Loucy (cell line): ENCODE results near the gene CEP41.
"Not testable (repeated sequence)": the region's sequence is repeated elsewhere in the genome, so short reads cannot be mapped to it uniquely, and the experiment has no call there.

Source experiments
- H2AFZ ChIP-seq: fragments of 200-600 bp; sonication (generic); 2 replicates; pipeline ENCODE4 v1.6.0; 2016; ENCODE audit warnings: antibody characterized with exemption, mild to moderate bottlenecking, low read length, moderate library complexity
- H3F3A ChIP-seq: fragments of 200-600 bp; 2 replicates; pipeline ENCODE4 v1.6.0; 2016; ENCODE audit warnings: antibody characterized with exemption, low read depth, mild to moderate bottlenecking
- H3K27me3 ChIP-seq: fragments of 200-600 bp; sonication (generic); 2 replicates; pipeline ENCODE4 v1.6.1; 2014; ENCODE audit warnings: low read length, mild to moderate bottlenecking; ENCODE audit not compliant: insufficient read depth, poor library complexity, severe bottlenecking
- H3K36me3 ChIP-seq: fragments of 200-600 bp; sonication (generic); 2 replicates; pipeline ENCODE4 v1.6.1; 2016; ENCODE audit warnings: low read length; ENCODE audit not compliant: insufficient read depth
- H3K4me1 ChIP-seq: fragments of 200-600 bp; sonication (generic); 2 replicates; pipeline ENCODE4 v1.5.1; 2014; ENCODE audit warnings: low read length, mild to moderate bottlenecking; ENCODE audit not compliant: insufficient read depth, poor library complexity, severe bottlenecking
- H3K4me2 ChIP-seq: fragments of 200-600 bp; sonication (generic); 2 replicates; pipeline ENCODE4 v1.6.0; 2014; ENCODE audit warnings: antibody characterized with exemption, low read length, low read depth, mild to moderate bottlenecking; ENCODE audit not compliant: poor library complexity, severe bottlenecking
- H3K4me3 ChIP-seq: fragments of 200-600 bp; sonication (generic); 2 replicates; pipeline ENCODE4 v1.5.1; 2014; ENCODE audit warnings: low read length, mild to moderate bottlenecking, mixed read lengths; ENCODE audit not compliant: poor library complexity, severe bottlenecking
- H3K79me2 ChIP-seq: fragments of 200-600 bp; sonication (generic); 2 replicates; pipeline ENCODE4 v1.6.1; 2014; ENCODE audit warnings: low read length; ENCODE audit not compliant: insufficient read depth
- H3K9ac ChIP-seq: fragments of 200-600 bp; sonication (generic); 2 replicates; pipeline ENCODE4 v1.6.0; 2014; ENCODE audit warnings: mild to moderate bottlenecking, low read depth, low read length, moderate library complexity; ENCODE audit not compliant: poor library complexity, severe bottlenecking
- H3K9me2 ChIP-seq: fragments of 200-600 bp; sonication (generic); replicated peaks from 2 replicates; pipeline ENCODE4 v1.6.1; 2016; ENCODE audit warnings: low read depth, low read length, mixed read lengths
- H3K9me3 ChIP-seq: fragments of 200-600 bp; sonication (generic); 2 replicates; pipeline ENCODE4 v1.6.1; 2014; ENCODE audit warnings: mild to moderate bottlenecking, antibody characterized with exemption, low read length, low read depth; ENCODE audit not compliant: insufficient read depth
- H4K20me1 ChIP-seq: fragments of 200-600 bp; sonication (generic); 2 replicates; pipeline ENCODE4 v1.6.0; 2014; ENCODE audit warnings: antibody characterized with exemption, low read length, mild to moderate bottlenecking; ENCODE audit not compliant: insufficient read depth, poor library complexity, severe bottlenecking
- CTCF ChIP-seq: fragments of 200-600 bp; sonication (generic); conservative IDR thresholded peaks from 2 replicates; pipeline ENCODE4 v1.5.1; 2014; ENCODE audit warnings: mild to moderate bottlenecking, antibody characterized with exemption, low read length
- EZH2phosphoT487 ChIP-seq: fragments of 200-600 bp; IDR thresholded peaks from 2 replicates; pipeline ENCODE4 v1.6.1; 2018; ENCODE audit warnings: antibody characterized with exemption, mild to moderate bottlenecking, moderate library complexity, borderline replicate concordance

The CEP41 gene

GRCh38 chr7:130379019-130379418 is 61.8 kb downstream of the CEP41 start:
- H3K4me2 ChIP-seq = no peak overlapping the region
- H3K79me2 ChIP-seq = no peaks in the 10 kb centered on the region
- H3K4me1 ChIP-seq = no peaks in the 10 kb centered on the region
- no peaks in the 10 kb centered on the region for H3K36me3 ChIP-seq
- H3K27me3 ChIP-seq = no peaks in the 10 kb centered on the region
- TF ChIP-seq CTCF = no peak
- TF ChIP-seq EZH2phosphoT487 = no peak
- peaks cover 9% of the 10 kb centered on the region; the same call in 1 of the 2 replicates for H3K9me3 ChIP-seq
- no peak overlapping the region for H2AFZ ChIP-seq
- no peak overlapping the region for H3K4me3 ChIP-seq
- H4K20me1 ChIP-seq = no peaks in the 10 kb centered on the region
- H3K9me2 ChIP-seq = no peaks in the 10 kb centered on the region
- no peaks in the 10 kb centered on the region for H3F3A ChIP-seq
- H3K9ac ChIP-seq = no peak overlapping the region

GRCh38 chr7:130377178-130377577 is 63.6 kb downstream of the CEP41 start:
- Histone ChIP-seq H3K9me2 (no peaks in the 10 kb centered on the region), H4K20me1 (no peaks in the 10 kb centered on the region), H3K27me3 (no peaks in the 10 kb centered on the region), H3K9me3 (peaks cover 9% of the 10 kb centered on the region; the same call in 1 of the 2 replicates), H3K9ac (no peak overlapping the region), H3K4me2 (no peak overlapping the region), H2AFZ (no peak overlapping the region), H3K4me1 (no peaks in the 10 kb centered on the region), H3F3A (no peaks in the 10 kb centered on the region), H3K4me3 (no peak overlapping the region), H3K36me3 (no peaks in the 10 kb centered on the region), H3K79me2 (no peaks in the 10 kb centered on the region)
- TF ChIP-seq EZH2phosphoT487 = no peak
- no peak for TF ChIP-seq CTCF

GRCh38 chr7:130376461-130376860 is 64.4 kb downstream of the CEP41 start:
- H3K27me3 ChIP-seq, H3K36me3 ChIP-seq, H4K20me1 ChIP-seq, H3K9ac ChIP-seq, H3K9me2 ChIP-seq, H3K9me3 ChIP-seq, H3F3A ChIP-seq, H3K79me2 ChIP-seq, H3K4me3 ChIP-seq, H2AFZ ChIP-seq, H3K4me2 ChIP-seq, H3K4me1 ChIP-seq: not testable (repeated sequence)

GRCh38 chr7:130374507-130374906 is 66.3 kb downstream of the CEP41 start:
- H4K20me1 ChIP-seq = no peaks in the 10 kb centered on the region
- H3K4me1 ChIP-seq = peaks cover 5% of the 10 kb centered on the region
- no peak for TF ChIP-seq EZH2phosphoT487
- no peak for TF ChIP-seq CTCF
- H3F3A ChIP-seq = no peaks in the 10 kb centered on the region
- no peak overlapping the region for H3K4me2 ChIP-seq
- no peaks in the 10 kb centered on the region for H3K36me3 ChIP-seq
- H3K4me3 ChIP-seq = no peak overlapping the region
- no peak overlapping the region for H3K9ac ChIP-seq
- no peaks in the 10 kb centered on the region for H3K79me2 ChIP-seq
- H2AFZ ChIP-seq = no peak overlapping the region
- H3K27me3 ChIP-seq = no peaks in the 10 kb centered on the region
- H3K9me2 ChIP-seq = no peaks in the 10 kb centered on the region
- H3K9me3 ChIP-seq = peaks cover 9% of the 10 kb centered on the region; the same call in 1 of the 2 replicates
